GM23248 (cell line): Measurements from ENCODE around the gene ZNF486.

ENCODE experiments used
- EZH2 ChIP-seq: fragments of 200-600 bp; sonication (generic); IDR thresholded peaks from 2 replicates; pipeline ENCODE4 v1.6.1; 2018; ENCODE audit warnings: antibody characterized with exemption, mild to moderate bottlenecking; ENCODE audit not compliant: insufficient read depth, poor library complexity, severe bottlenecking
- EZH2phosphoT487 ChIP-seq: fragments of 200-600 bp; sonication (generic); IDR thresholded peaks from 2 replicates; pipeline ENCODE4 v1.6.1; 2018; ENCODE audit warnings: antibody characterized with exemption, moderate library complexity, mild to moderate bottlenecking, low read depth; ENCODE audit not compliant: insufficient read depth

DNA sequence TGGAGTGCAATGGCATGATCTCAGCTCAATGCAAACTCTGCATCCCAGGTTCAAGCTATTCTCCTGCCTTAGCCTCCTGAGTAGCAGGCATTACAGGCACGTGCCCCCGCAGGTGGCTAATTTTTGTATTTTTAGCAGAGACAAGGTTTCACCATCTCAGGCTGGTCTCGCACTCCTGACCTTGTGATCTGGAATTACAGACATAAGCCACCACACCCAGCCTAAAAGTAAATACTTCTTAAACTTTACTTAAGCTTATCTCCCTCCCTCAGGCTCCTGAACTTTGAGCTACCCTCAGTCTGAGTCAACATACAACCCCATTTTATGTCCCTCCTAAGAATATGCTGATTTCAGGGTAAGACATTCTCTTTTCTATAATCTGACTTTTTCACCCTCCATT lies 66.1 kb downstream of the ZNF486 start:
- TF ChIP-seq EZH2phosphoT487 (no peak), EZH2 (no peak)
